ENCODE measurements around the gene AUTS2.

- TF ChIP-seq MEF2A (IDR thresholded peaks at IDR 0.05; ENCODE audit: control insufficient read depth, low read depth, low read length) = no peak
- TF ChIP-seq, protein P1, sequence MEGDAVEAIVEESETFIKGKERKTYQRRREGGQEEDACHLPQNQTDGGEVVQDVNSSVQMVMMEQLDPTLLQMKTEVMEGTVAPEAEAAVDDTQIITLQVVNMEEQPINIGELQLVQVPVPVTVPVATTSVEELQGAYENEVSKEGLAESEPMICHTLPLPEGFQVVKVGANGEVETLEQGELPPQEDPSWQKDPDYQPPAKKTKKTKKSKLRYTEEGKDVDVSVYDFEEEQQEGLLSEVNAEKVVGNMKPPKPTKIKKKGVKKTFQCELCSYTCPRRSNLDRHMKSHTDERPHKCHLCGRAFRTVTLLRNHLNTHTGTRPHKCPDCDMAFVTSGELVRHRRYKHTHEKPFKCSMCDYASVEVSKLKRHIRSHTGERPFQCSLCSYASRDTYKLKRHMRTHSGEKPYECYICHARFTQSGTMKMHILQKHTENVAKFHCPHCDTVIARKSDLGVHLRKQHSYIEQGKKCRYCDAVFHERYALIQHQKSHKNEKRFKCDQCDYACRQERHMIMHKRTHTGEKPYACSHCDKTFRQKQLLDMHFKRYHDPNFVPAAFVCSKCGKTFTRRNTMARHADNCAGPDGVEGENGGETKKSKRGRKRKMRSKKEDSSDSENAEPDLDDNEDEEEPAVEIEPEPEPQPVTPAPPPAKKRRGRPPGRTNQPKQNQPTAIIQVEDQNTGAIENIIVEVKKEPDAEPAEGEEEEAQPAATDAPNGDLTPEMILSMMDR (IDR thresholded peaks at IDR 0.05 in 2 of 3, conservative IDR thresholded peaks at IDR 0.05 in 1 of 3; ENCODE audit: insufficient read depth in 2 of 3, low read depth in 1 of 3, low read length in 3 of 3) = no peak
- TF ChIP-seq FOS (IDR thresholded peaks at IDR 0.05; ENCODE audit: extremely low read depth, insufficient read length) = no peak
- TF ChIP-seq ZNF165 (CRISPR knock-in tag; IDR thresholded peaks at IDR 0.05; ENCODE audit: borderline replicate concordance) = no peak
- no peak for TF ChIP-seq TFAP4 (CRISPR knock-in tag; IDR thresholded peaks at IDR 0.05; ENCODE audit: borderline replicate concordance)
- TF ChIP-seq NFRKB (IDR thresholded peaks at IDR 0.05; ENCODE audit: low read depth) = no peak
- no peak for TF ChIP-seq RNF2 (IDR thresholded peaks at IDR 0.05)
- TF ChIP-seq CBX2 (IDR thresholded peaks at IDR 0.05; ENCODE audit: insufficient read depth, low read length, poor library complexity, severe bottlenecking) = no peak
- TF ChIP-seq POLR2A (conservative IDR thresholded peaks at IDR 0.05) = no peak
- TF ChIP-seq RFX7 (CRISPR knock-in tag; IDR thresholded peaks at IDR 0.05) = no peak
- no peak for TF ChIP-seq SMAD1 (IDR thresholded peaks at IDR 0.05; ENCODE audit: low read depth, low read length, partially characterized antibody)
- no peak for TF ChIP-seq NFYB (IDR thresholded peaks at IDR 0.05; ENCODE audit: extremely low read depth, insufficient read length)
- TF ChIP-seq PHF8 (IDR thresholded peaks at IDR 0.05; ENCODE audit: borderline replicate concordance, low read length) = no peak
- no peak for TF ChIP-seq SIN3A (IDR thresholded peaks at IDR 0.05; ENCODE audit: borderline replicate concordance in 2 of 2, control insufficient read depth in 1 of 2, low read depth in 2 of 2, low read length in 2 of 2)
Observed at GRCh38 chr7:70076325-70076724, 478.1 kb downstream of the AUTS2 start.
